ENCODE data around the gene BRSK2.
"Not testable (repeated sequence)": the region's sequence is repeated elsewhere in the genome, so short reads cannot be mapped to it uniquely, and the experiment has no call there.

The BRSK2 gene

DNA sequence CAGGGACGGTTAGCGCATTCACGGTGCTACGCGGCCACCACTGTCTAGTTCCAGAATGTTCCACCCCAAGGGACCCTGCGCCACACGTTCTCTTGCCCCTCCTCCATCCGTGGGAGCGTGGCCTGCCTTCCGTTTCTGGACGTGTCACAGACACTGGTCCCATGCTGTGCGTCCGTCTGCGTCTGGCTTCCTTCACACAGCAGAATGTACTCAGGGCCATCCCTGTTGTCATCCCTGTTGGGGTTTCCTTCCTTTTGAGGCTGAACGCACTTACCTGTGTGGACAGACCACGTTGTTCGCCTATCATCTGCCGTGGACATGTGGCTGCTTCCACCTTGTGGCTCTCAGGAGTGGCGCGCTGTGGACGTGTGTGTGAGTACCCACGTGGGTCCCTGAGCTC lies 24.9 kb downstream of the BRSK2 start:
- TF ChIP-seq, protein P1, sequence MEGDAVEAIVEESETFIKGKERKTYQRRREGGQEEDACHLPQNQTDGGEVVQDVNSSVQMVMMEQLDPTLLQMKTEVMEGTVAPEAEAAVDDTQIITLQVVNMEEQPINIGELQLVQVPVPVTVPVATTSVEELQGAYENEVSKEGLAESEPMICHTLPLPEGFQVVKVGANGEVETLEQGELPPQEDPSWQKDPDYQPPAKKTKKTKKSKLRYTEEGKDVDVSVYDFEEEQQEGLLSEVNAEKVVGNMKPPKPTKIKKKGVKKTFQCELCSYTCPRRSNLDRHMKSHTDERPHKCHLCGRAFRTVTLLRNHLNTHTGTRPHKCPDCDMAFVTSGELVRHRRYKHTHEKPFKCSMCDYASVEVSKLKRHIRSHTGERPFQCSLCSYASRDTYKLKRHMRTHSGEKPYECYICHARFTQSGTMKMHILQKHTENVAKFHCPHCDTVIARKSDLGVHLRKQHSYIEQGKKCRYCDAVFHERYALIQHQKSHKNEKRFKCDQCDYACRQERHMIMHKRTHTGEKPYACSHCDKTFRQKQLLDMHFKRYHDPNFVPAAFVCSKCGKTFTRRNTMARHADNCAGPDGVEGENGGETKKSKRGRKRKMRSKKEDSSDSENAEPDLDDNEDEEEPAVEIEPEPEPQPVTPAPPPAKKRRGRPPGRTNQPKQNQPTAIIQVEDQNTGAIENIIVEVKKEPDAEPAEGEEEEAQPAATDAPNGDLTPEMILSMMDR (IDR thresholded peaks at IDR 0.05; ENCODE audit: low read depth, low read length, missing control alignments), result no peak
- no peak for DNase-seq (ENCODE audit: low read depth)
- H3K4me3 ChIP-seq (ENCODE audit: low read depth, low read length), result no peak overlapping the region

DNA sequence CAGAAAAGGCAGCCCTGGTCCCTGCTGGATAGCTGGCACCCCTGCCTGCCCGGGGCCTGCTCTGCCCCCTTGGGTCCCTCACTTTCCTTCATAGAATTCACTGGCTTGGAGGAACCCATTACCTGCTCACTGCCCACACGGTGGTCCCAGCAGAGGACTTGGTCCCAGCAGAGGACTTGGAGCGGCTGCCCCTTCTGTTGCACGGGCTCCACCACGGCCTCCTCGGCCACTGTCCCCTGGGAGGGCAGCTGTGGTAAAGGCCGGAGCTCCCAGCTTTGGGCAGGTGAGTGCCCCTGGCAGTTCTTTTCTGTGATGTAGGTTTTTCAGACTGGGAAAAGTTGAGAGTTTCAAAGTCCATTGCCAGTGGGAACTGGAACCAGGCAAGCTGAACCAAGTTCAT lies 25.9 kb downstream of the BRSK2 start:
- DNase-seq (ENCODE audit: low read depth), result no peak
- no peak overlapping the region for H3K4me3 ChIP-seq (ENCODE audit: low read depth, low read length)
- TF ChIP-seq, protein P1 (IDR thresholded peaks at IDR 0.05; ENCODE audit: low read depth, low read length, missing control alignments), result no peak

DNA sequence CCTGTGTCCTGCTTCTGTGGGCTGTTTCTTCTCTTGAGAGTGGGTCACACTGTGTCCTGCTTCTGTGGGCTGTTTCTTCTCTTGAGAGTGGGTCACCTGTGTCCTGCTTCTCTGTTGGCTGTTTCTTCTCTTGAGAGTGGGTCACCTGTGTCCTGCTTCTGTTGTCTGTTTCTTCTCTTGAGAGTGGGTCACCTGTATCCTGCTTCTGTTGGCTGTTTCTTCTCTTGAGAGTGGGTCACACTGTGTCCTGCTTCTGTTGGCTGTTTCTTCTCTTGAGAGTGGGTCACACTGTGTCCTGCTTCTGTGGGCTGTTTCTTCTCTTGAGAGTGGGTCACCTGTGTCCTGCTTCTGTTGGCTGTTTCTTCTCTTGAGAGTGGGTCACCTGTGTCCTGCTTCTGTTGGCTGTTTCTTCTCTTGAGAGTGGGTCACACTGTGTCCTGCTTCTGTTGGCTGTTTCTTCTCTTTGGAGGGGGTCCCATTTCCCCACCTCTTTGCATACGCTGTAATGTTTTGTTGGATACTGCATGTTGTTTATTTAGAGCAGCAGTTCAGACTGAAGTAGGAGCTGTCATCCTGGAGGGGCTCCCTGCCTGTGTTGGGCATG lies 28.6 kb downstream of the BRSK2 start:
- H3K4me3 ChIP-seq (ENCODE audit: low read depth, low read length); DNase-seq (ENCODE audit: low read depth): not testable (repeated sequence)

DNA sequence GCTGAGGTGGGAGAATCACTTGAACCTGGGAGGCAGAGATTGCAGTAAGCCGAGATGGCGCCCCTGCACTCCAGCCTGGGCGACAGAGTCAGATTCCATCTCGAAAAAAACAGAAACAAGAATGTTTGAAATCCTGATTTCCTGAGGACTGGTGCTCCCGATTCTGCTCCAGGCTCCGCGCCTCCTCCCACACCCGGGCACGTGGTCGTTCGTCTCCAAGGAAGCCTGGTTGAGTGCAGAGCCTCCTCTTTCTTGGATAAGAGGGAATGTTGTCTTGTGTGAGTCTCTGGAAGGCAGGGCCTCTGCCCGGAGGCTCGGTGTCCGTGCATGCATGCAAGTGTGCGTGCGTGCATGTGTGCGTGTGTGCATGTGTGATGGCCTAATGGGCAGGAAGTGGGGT lies 30.1 kb downstream of the BRSK2 start:
- no peak overlapping the region for H3K4me3 ChIP-seq (ENCODE audit: low read depth, low read length)
- DNase-seq (ENCODE audit: low read depth), result no peak
- TF ChIP-seq, protein P1 (IDR thresholded peaks at IDR 0.05; ENCODE audit: low read depth, low read length, missing control alignments), result no peak

DNA sequence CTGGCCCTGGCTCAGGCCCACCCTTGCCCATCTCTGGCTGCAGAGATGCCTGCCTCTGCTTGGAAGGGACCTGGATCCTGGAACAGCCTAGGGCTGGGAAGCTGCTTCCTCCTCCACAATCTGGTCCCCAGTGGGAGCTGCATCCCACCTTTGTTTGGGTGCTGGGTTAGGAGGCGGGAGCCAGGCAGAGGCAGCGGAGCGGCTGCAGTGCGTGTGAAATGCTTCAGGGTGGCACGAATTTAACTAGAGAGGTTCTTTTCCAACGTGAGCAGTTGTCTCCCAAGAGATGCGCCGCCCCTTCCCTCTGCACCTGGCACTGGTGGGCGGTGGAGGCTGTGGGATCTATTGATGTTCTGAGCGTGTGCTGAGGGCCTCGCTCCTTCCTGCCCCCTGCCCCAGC lies 31.6 kb downstream of the BRSK2 start:
- TF ChIP-seq, protein P1 (IDR thresholded peaks at IDR 0.05; ENCODE audit: low read depth, low read length, missing control alignments), result no peak
- H3K4me3 ChIP-seq (ENCODE audit: low read depth, low read length), result no peak overlapping the region
- DNase-seq (ENCODE audit: low read depth), result no peak

DNA sequence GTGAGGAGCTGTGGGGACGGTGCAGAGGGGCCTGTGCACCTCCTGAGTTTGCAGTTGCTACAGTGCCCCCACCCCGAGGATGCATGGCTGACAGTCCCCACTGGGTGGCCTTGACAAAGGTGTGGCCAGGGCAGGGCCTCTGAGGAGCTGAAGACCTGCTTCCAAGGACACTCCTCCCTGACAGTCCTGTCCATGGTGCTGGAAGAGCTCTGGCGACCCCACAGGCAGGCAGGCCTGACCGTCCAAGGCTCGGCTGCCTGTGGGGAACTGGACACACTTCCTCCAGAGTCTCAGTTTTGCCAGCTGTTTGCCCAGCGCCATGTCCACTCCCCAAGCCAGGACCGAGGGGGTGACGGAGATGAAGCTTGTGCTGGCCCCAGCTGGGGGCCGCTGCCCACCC lies 32.7 kb downstream of the BRSK2 start:
- no peak for DNase-seq (ENCODE audit: low read depth)
- no peak overlapping the region for H3K4me3 ChIP-seq (ENCODE audit: low read depth, low read length)
- TF ChIP-seq, protein P1 (IDR thresholded peaks at IDR 0.05; ENCODE audit: low read depth, low read length, missing control alignments), result no peak

DNA sequence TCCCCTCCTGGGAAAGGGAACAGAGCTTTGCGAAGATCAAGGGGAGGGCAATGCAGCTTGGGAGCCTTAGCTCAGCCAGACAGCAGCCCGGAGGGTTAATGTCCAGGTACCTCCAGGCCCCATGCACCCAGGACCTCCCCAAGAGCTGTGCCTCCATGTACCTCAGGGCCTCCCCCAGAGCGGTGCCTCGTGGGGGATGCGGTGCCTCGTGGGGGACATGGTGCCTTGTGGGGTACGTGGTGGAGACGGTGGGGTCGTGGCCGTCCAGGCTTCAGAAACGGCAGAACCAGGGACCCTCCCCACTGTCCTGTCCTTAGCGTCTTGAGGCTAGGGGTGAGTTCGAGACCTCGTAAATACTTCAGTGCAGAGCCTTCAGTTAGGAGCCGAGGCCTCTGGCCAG lies 33.2 kb downstream of the BRSK2 start:
- TF ChIP-seq, protein P1 (IDR thresholded peaks at IDR 0.05; ENCODE audit: low read depth, low read length, missing control alignments), result no peak
- DNase-seq (ENCODE audit: low read depth), result no peak
- H3K4me3 ChIP-seq (ENCODE audit: low read depth, low read length), result no peak overlapping the region

DNA sequence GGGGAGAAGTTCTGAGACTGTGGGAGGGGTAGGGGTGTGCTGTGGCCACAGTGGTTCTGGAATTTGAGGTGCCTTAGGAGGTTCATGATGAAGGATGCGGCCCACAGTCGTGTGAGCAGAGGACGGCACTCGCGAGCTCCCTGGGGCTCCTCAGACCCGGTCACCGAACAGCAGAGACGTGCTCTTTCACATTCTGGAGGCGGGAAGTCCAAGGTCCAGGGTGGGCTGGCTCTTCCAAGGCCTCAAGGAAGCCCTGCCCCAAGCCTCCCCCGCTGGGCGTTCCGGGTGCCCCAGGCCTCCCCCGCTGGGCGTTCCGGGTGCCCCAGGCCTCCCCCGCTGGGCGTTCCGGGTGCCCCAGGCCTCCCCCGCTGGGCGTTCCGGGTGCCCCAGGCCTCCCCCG lies 33.7 kb downstream of the BRSK2 start:
- not testable (repeated sequence) for H3K4me3 ChIP-seq (ENCODE audit: low read depth, low read length); DNase-seq (ENCODE audit: low read depth)

Measured in GM12864 (cell line).